A549 (cell line): Measurements from ENCODE around the gene KRTAP24-1.

Source experiments
- CHD4 ChIP-seq: fragments of 200-600 bp; sonication (generic); IDR thresholded peaks from 2 replicates; pipeline ENCODE4 v1.6.1; 2016; ENCODE audit warnings: antibody characterized with exemption, mild to moderate bottlenecking, borderline replicate concordance
- CTCF ChIP-seq: fragments of >200 bp; sonication (Bioruptor Twin); formaldehyde crosslinking; IDR thresholded peaks from 3 replicates; pipeline ENCODE4 v1.5.1; 2016
- EP300 ChIP-seq, 2 experiments: fragments of >200 bp; sonication (Bioruptor Twin); formaldehyde crosslinking; IDR thresholded peaks; 2 replicates in 1 of 2; 3 replicates in 1 of 2; pipeline ENCODE4 v1.6.1; 2016 to 2017

GRCh38 chr21:30315701-30316100 lies 33.0 kb upstream of the KRTAP24-1 start:
- no peak for TF ChIP-seq EP300 (IDR thresholded peaks at IDR 0.05)
- no peak for TF ChIP-seq CTCF
- no peak for TF ChIP-seq CHD4
